A673 (cell line): Measurements from ENCODE around the gene NSUN3. TPM values are rescaled to one million over a fixed set of nuclear protein-coding genes. Genes with fewer than 3 reads are reported as not detected.

ENCODE experiments used
- BruUV-seq: library from RNA; stranded (reverse); fragments of 400-500 nt; replicated peaks from 2 replicates; lab custom pipeline; 2021; lab: Mats Ljungman, UMichigan
- CTCF ChIA-PET: fragments of 300-600 bp; sonication (Branson Sonifier 250); formaldehyde crosslinking; loops from one replicate; lab custom pipeline; 2022; ENCODE audit warnings: antibody characterized with exemption; lab: Charles Lee
- POLR2A ChIA-PET: fragments of 300-600 bp; sonication (Branson Sonifier 250); formaldehyde crosslinking; loops from one replicate; lab custom pipeline; 2022; ENCODE audit warnings: antibody characterized with exemption; ENCODE audit not compliant: low non-redundant PET; lab: Charles Lee
- DNase-seq: peaks from one replicate; pipeline ENCODE4 v3.0.0-alpha.2; 2015; ENCODE audit warnings: low spot score
- H3K27ac ChIP-seq: fragments of 200-600 bp; sonication (generic); 2 replicates; pipeline ENCODE4 v1.5.1; 2016; ENCODE audit warnings: mixed run types, low read depth, mild to moderate bottlenecking, mixed read lengths, antibody characterized with exemption, low read length; ENCODE audit not compliant: poor library complexity, severe bottlenecking
- H3K27me3 ChIP-seq: fragments of 200-600 bp; sonication (generic); replicated peaks from 2 replicates; pipeline ENCODE4 v1.6.1; 2017; ENCODE audit warnings: mixed run types, low read depth, mild to moderate bottlenecking, mixed read lengths, antibody characterized with exemption, low read length; ENCODE audit not compliant: insufficient read depth, poor library complexity
- H3K36me3 ChIP-seq: fragments of 200-600 bp; sonication (generic); 2 replicates; pipeline ENCODE4 v1.6.1; 2016; ENCODE audit warnings: mixed run types, mild to moderate bottlenecking, mixed read lengths, antibody characterized with exemption, low read length; ENCODE audit not compliant: insufficient read depth, poor library complexity, severe bottlenecking
- H3K4me1 ChIP-seq: fragments of 200-600 bp; sonication (generic); 2 replicates; pipeline ENCODE4 v1.6.1; 2017; ENCODE audit warnings: mixed run types, mild to moderate bottlenecking, mixed read lengths, antibody characterized with exemption, low read length; ENCODE audit not compliant: insufficient read depth, poor library complexity, severe bottlenecking
- H3K4me3 ChIP-seq: fragments of 200-600 bp; sonication (generic); 2 replicates; pipeline ENCODE4 v1.5.1; 2016; ENCODE audit warnings: low read depth, mixed run types, mild to moderate bottlenecking, mixed read lengths, low read length; ENCODE audit not compliant: poor library complexity, severe bottlenecking
- H3K9me3 ChIP-seq: fragments of 200-600 bp; sonication (generic); 2 replicates; pipeline ENCODE4 v1.6.1; 2016; ENCODE audit warnings: mixed run types, low read depth, mild to moderate bottlenecking, mixed read lengths, antibody characterized with exemption, low read length; ENCODE audit not compliant: poor library complexity, severe bottlenecking
- CTCF ChIP-seq: fragments of 300-800, 200-600 bp; sonication (generic); conservative IDR thresholded peaks from 2 replicates; pipeline ENCODE4 v1.5.1; 2017; ENCODE audit warnings: low read depth, mild to moderate bottlenecking, antibody characterized with exemption, low read length, moderate library complexity, mixed read lengths
- EZH2 ChIP-seq: fragments of 200-600 bp; sonication (generic); IDR thresholded peaks from 2 replicates; pipeline ENCODE4 v1.6.1; 2017; ENCODE audit warnings: borderline replicate concordance, low read depth, mild to moderate bottlenecking, mixed read lengths, antibody characterized with exemption, low read length; ENCODE audit not compliant: poor library complexity, severe bottlenecking
- intact Hi-C: fragments of 100-400 bp; cut with micrococcal nuclease; formaldehyde crosslinking; loops from one replicate; pipeline ENCODE4 v1.10.0; 2022; ENCODE audit not compliant: unreplicated experiment
- total RNA-seq: library from RNA; stranded (reverse); gene quantifications from 2 replicates; pipeline ENCODE4 v1.2.3, GENCODE V29; 2021

NSUN3 gene
- total RNA-seq, 1 experiment from 2014 or later = 15.6 TPM

GRCh38 chr3:94069194-94069813 is 6.4 kb downstream of the NSUN3 start:
- TF ChIP-seq CTCF = peak; percentile 67
- TF ChIP-seq EZH2 = no peak
- Histone ChIP-seq H3K4me3 (no peak overlapping the region), H3K27me3 (no peaks in the 10 kb centered on the region), H3K4me1 (peaks cover 7% of the 10 kb centered on the region), H3K36me3 (no peaks in the 10 kb centered on the region), H3K9me3 (no peaks in the 10 kb centered on the region), H3K27ac (no peak overlapping the region)
- POLR2A ChIA-PET = no interaction called here
- intact Hi-C loops = loop anchor here (5.0 kb wide), 1 partner anchor 162 kb away; no protein-coding TSS in a partner anchor
- BruUV-seq = no TSS peak
- DNase-seq = peak; percentile 42
- CTCF ChIA-PET = interaction anchor here (0.5 to 1.2 kb wide), 4 partner anchors 12 to 223 kb away, joined by 4 to 8 read pairs (median 4); no protein-coding TSS in a partner anchor

- H3K9me3 ChIP-seq = no peaks in the 10 kb centered on the region
- no peaks in the 10 kb centered on the region for H3K27me3 ChIP-seq
- no peaks in the 10 kb centered on the region for H3K4me1 ChIP-seq
- no peak overlapping the region for H3K27ac ChIP-seq
- H3K4me3 ChIP-seq = no peak overlapping the region
- H3K36me3 ChIP-seq = no peaks in the 10 kb centered on the region
- POLR2A ChIA-PET = no interaction called here
- intact Hi-C loops = no loop called here
- DNase-seq = no peak
- TF ChIP-seq EZH2 (no peak), CTCF (no peak)
- CTCF ChIA-PET = no interaction called here
- no TSS peak for BruUV-seq
These were observed 7.6 kb downstream of the NSUN3 start for GRCh38 chr3:94070341-94070911.

- POLR2A ChIA-PET = no interaction called here
- no peak for DNase-seq
- CTCF ChIA-PET = interaction anchor here (0.5 to 0.7 kb wide), 2 partner anchors 73 to 219 kb away, joined by 3 to 8 read pairs; no protein-coding TSS in a partner anchor
- BruUV-seq = no TSS peak
- Histone ChIP-seq H3K27ac (no peak overlapping the region), H3K9me3 (no peaks in the 10 kb centered on the region), H3K4me1 (no peaks in the 10 kb centered on the region), H3K36me3 (no peaks in the 10 kb centered on the region), H3K27me3 (no peaks in the 10 kb centered on the region), H3K4me3 (no peak overlapping the region)
- TF ChIP-seq CTCF (no peak), EZH2 (no peak)
- intact Hi-C loops = no loop called here
These were observed 8.9 kb downstream of the NSUN3 start for GRCh38 chr3:94071713-94072284.
